HG03039 (cell line): Measurements from ENCODE around the gene HHAT.

Source experiments
- ATAC-seq: cut with Tn5 transposase; IDR thresholded peaks from one replicate; pipeline ENCODE4 v1.9.1; 2021; ENCODE audit warnings: mild to moderate bottlenecking, moderate library complexity; ENCODE audit not compliant: unreplicated experiment

Gene HHAT

DNA sequence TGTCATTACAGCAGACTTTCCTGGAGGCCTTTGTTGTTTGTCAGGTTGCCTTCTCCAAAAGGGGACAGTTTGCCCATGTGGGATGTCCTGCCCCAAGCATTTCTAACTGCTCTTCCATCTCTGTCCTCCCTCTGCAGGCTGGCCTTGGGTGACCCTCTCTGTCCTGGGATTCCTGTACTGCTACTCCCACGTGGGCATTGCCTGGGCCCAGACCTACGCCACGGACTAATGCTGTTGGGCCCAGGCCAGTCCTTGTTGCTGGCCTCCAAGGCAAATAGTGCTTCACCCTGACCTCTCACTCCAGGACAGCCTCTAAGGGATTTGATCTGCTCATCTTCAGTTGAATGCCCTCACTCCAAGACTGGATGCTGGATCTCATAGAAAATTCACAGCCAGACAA, 345.4 kb downstream of the HHAT start:
- ATAC-seq: no peak

DNA sequence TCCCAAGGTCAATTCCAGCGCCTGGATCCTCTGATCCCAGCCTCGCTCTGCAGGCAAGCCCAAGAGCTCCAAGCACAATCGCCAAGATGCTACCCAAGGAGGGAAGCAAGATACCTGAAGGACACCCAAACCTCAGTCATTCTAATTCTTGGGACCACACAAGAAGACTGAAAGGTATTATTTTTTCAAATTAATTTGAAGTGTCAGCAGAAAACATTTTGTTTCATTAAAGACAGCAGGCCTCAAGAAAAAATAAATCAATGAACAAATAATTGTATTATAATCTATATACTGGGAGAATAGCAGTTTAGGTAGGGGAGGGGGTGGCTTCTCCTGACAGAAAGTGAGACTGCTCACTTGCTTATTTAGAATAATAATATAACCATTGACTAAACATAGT, 347.8 kb downstream of the HHAT start:
- ATAC-seq: no peak

DNA sequence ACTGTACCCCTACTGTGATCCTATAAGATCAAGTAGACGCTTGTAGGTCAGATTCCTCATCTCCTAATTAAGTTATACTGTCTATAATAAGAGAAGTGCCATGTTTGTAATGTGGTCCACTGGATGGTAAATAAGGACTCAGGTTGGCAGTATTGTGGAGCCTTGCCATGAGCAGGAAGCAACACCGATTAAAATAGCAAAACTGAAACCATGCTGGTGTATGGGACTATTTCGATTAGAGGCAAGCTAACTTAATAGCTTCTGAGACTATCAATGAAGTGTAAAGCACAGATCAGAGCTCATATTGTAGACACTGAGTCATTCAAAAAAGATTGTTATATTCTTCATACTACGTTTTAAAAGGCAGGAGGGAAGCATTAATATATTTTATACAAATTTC, 348.8 kb downstream of the HHAT start:
- no peak for ATAC-seq

DNA sequence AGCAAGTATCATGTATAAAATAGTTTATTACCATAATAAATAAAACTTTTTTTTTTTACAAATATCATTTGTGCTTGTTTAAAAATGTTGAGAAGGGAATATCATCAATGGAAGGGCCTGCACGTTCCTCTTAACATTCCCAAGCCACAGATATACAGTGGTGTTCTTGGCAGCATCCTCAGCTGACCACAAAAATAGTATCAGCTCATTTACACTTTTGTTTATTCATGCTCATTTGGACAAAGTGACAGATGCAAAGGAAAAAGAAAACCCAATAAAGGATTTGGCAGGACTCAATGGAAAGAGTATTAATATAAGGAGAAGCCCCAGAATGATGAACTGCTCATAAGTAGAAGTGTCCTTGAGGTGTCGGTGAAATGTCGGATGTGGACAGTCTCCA, 349.6 kb downstream of the HHAT start:
- ATAC-seq: no peak

DNA sequence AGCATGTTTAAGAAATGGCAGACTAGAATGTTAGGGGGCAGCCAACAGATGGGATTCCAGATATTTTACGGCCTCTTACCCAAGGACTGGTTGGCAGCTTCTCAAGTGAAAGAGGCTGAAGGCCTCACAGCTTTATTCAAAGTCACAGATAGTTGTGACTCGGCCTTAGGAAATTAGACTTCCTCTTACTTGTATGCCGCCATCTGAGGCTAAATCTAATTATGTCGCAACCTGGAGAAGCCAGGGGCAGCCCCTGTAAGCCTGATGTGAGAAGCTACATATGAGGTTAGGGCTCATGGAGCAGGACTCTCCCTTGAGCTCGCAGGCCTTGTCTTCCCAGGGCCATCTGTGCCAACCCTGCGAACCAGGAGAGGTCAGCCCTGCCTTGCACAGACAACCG, 352.5 kb downstream of the HHAT start:
- ATAC-seq: no peak

DNA sequence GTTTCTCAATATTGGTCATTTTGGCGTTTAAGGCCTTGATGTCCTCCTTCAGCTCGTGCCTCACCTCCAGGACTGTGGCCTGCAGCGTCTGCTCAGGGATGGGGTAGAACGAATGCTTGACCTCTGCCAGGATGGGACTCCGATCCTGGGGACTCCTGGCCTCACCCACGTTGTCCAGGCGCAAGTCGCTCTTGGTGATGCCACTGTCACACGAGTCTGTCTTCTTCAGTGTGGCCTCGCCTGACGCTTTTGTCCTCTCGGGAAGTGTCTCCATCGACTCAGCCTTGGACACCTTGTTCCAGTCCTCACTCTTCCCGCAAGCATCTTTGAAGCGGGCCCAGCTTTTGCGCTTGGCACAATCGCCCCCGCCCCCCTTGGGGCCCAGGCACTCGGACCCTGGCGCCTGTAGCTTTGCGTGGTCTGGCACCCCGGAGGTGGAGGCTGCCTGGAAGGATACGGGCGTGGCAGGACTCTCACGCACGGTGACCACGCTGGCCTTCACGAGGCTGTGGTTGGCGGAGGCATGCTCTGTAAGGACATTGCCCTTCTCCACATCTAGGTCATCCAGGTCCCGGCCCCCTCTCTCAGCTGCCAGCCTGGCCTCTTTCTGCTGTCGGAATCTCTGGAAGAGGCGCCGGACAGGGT, 354.8 kb downstream of the HHAT start:
- no peak for ATAC-seq

DNA sequence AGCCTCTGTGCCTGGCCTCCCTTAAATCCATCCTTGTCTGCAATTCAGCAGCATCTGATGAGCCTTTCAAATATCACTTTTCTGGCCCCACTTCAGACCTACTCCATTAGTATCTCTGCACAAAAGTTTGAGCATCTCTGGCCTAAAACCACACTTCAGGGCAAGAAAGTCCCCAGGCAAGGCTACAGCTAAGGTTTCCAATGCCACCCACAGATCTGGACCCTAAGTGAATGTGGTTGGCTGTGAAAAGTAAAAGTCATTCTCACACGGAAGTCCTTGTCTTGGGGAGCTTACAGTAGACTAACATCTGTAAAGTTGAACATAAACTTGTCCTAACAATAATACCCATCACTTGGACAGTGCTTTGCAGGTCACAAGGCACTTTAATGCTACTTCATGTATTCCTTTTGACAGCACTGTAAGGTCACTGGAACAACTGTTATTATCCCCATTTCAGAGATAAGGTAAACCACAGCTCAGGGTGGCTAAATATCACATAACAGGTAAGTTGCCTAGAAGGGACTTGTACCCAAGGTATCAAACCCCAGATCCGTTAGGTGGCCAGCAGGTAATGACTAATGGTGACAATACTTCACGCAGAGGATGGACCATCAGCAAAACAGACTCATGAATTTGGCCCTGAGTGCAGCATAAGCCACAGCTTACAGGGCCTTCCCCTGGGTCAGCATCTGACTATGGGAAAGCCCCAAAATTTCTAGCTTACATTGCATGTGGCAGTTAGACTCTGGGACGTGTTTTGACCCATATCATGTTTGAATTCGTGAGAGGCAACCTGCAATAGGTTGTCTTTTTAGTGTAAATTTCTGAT, 356.0 kb downstream of the HHAT start:
- peak; percentile 88 for ATAC-seq

DNA sequence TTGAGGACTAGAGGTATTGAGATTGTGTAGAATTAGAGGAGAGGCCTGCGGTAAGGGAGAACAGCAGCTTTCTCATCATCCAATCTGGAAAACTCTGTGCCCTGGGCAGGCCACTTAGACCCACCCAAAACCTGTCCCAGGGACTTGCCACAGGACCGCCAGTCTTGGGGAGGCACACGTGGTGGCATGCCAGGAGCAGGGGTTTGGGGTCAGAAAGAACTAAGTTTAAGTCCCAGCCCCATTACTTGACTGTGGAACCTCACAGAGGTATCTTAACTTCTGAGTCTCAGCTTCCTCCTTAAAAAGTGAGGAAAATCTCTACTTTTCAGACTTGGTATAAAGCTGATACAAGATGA, 356.6 kb downstream of the HHAT start:
- no peak for ATAC-seq

DNA sequence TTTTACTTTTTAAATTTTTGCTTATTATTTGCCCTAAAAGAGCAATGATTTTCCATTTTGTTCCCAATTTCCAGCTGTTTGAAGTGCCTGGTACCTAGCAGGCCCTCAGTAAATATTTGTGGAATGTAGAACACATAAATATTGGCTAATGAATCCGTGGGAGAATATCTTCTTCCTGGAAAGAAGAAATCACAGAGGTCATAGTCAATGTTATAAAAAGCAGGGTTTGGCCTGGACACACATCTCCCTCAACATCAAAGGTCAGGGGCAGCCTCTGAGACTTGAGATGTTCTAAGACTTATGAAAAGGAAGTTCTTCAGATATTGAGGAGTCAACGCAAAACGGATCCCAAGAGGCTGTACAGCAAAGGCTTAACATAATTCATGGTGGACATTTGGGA, 358.1 kb downstream of the HHAT start:
- no peak for ATAC-seq

DNA sequence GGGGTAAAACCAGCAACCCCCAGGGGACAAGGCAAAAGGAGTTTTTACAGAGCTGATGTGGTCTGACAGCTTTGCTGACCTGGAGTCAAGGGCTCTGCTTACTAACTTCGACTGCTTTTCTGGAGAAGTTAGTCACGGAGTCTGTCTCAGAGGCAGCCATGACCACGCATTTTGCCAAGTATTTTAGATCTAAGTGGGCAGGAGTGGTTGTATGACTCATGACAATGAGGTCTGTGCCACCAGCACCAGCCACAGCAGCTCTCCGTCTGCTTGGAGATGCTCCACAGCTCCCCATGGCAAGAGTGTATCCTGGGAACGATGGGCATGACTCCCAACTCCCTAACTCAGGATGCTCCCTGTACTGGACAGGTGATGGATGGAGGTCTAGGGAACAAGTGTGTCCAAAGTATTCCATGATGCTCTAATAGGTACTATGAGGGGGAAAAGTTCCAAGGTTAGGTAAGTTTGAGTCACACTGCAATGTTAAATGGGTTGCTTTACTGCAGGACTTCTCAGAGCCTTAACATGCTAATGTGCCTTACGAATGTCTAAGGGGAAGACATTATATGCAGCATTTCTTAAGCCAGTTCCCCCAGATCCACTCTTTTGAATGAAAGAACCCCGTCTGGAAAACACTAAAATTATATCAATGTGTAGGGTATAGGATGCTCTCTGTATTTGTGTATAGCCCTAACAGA, 359.0 kb downstream of the HHAT start:
- ATAC-seq: no peak

DNA sequence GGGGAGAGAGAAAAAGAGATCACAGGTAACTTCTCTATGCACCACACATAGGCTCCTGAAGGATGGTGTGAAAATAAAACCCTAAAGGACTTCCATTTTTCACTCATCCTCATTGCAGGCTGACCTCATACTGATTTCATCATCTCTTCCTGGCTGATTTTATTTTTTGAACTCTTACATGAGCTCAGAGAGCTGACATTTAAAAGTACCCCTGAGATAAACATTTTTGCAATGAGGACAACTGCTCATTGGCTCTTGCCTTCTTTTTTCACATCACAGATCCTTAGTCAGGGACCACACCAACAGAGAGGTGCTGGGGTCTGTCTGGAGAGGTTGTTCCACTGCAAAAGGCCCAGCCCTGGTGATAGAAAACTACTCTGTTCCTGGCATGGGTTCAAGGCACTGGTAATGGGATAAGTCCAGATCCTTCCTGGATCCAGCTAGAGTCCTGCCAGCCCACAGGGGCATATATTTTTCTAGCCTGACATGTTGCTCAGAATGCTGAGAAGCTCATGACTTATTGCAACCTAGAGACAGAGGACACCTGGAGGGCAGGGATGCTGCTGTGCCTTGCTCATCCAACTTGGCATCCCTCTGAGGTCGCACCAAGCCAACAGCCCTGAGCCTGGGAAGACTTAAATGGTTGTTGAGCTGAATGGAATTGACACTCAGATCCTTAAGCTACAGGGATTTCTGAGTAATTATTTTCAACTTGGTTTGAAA, 360.0 kb downstream of the HHAT start:
- no peak for ATAC-seq

DNA sequence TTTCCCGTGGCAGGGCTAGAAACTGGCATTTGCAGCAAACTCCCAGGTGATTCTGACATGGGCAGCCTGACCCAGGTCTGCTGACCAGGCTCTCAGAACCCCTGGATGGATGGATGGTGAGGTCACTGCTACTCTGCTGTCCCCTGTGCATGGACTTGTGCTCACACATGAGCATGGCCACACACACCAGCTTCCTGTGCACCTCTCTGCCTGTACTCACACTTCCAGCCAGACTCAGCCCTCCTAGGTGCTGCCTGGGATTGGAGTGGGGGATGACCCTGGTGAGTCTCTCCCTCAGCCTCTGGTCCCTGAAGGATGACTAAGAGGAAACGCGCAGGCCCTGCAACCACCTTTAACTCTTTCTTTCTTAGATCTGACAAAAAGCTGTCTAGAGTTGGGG, 361.1 kb downstream of the HHAT start:
- no peak for ATAC-seq

DNA sequence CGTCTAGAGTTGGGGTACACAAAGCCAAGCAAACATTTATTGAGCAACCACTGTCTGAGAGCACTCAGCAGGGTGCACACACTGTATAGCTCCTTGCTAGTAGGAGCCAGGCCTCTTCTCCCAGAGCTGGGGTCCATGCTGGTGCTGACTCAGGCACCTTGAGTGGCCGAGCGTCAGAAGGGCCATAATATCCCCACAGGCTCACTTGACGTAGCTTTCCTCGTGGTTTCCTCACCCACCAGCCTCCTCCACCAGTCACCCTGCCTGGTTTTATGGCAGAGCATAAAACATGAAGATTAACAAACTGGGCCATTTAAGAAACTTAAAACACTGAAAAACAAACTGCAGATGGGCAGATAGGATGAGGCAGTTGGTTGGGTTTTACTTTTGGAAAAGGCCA, 361.5 kb downstream of the HHAT start:
- no peak for ATAC-seq

DNA sequence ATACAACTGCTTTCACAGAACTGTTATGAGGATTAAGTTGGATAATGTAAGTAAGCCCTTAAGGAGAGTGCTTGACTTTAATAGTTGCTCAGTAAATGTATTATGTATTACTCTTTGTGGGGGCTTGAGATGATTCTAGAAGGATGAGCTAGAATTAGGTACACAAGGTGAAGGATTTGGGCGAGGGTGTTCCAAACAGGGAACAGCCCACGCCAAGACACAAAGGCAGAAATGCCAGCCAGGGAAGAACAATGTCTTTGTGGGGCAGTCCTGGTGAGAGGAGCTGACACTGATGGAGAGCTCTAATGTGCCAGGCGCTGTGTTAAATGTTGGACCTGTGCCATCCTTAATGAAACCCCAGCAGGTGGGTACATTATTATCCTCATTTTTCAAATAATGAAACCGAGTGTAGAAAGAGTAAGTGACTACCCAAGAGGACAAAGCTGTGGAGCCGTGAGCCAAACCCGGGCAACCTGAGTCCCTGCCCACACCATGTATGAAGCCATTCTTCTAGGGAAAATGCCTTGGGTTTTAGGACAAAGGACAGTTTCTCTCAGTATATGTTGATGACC, 362.4 kb downstream of the HHAT start:
- no peak for ATAC-seq

DNA sequence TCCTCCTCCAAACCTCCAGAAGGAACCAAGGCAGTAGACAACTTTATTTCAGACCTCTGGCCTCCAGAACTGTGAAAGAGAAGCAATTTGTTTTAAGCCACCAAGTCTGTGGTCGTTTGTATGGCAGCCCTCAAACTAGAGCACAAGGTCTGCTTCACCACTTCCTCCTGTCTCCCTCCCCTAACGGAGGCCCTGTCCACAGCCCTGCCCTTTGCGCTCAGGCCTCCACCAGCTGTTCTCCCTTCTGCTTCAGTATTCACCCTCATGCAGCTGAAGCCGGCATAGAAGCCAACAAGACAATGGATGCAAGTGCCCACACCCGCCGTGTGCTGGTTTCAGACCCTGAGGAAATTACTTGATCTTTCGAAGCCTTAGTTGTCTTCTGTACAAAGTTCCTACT, 364.1 kb downstream of the HHAT start:
- no peak for ATAC-seq

DNA sequence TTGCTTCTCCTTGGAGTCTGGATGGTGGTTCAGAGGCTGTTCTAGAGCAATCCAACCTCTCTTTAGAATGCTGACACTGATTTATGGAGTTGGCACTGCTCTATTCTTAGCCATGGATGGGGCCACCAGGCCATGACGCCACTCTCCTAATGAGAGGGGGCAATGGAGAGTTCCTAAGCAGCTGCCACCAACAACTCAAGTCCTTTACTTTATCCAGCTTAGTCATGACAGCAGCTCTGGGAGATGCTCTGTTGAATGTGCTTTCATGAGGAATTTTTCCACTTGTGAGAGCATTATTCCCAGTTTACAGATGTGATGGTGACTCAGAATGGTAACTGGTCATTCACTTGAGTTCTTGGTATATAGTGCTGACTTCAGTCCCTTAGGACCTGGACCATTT, 366.3 kb downstream of the HHAT start:
- no peak for ATAC-seq

DNA sequence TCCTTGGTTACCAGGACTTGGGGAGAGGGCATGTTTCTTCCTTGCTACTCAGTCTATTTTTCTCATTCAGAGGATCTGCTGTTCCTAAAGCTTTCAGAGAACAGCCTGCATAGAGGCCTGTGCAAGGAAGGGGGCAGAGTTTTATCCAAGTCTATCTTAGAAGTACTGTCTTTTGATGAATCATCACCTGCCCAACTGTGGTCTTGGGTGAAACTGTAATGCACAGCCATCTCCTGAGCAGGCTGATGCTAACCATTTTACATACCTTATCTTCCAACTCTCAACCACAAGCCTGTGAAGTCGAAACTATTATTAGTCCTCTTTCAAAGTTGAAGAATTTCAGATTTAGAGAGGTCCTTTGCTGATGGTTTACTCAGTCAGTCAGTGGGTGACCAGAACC, 368.0 kb downstream of the HHAT start:
- peak; percentile 95 for ATAC-seq

DNA sequence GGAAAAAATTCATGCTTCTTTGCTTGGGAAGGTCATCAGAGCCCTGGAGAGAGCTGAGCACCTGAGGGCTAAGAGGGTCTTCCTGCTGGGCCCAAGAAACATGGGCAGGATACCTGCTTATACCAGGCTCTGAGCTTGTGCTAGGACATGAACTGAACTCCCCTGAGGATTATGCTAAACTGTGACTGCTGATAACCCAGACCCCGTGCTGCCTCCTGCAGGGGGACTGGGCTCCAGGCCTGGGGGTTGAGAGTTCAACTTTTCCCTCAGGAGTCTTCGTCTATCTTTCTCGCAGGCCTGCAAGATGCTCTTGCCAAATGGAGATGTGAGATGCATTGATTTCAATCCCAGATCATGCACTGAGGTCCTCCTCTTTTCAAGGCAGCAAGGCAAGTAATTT, 368.5 kb downstream of the HHAT start:
- no peak for ATAC-seq

DNA sequence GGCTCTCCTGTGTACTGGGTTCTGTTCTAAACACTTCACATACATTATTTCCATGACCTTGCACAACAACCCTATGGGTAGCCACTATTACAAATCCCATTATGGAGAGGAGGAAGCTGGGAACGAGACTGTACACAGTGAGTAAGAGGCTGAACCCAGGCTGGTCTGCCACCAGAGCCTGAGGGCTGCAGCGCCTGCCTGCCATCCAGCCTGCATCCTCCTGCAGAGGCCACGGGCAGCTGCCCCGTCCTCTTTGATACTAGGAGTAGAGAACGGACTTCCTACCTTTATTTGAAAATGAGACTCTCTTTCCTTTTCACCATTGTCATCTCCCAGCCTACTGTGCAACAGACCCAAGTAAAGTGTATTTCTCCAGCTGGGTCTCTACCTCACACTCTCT, 370.0 kb downstream of the HHAT start:
- no peak for ATAC-seq

DNA sequence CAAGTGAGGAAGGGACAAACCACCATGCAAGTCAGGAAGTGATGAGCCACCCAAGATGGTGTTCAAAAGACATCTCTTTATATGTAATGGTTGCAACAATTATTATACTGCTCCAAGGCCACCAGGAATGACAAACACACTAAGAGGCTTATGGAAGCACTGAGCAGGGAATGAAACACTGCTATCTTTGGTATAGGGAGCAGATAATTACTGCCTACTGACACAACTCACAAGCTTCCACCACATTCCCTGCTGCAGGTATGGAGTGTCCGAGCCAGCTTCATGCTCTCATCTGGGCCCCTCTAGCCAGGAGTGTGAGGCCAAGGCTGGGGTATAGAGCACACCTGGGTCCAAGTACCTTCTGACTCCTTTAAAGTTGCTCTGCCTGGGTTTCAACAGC, 371.4 kb downstream of the HHAT start:
- no peak for ATAC-seq

DNA sequence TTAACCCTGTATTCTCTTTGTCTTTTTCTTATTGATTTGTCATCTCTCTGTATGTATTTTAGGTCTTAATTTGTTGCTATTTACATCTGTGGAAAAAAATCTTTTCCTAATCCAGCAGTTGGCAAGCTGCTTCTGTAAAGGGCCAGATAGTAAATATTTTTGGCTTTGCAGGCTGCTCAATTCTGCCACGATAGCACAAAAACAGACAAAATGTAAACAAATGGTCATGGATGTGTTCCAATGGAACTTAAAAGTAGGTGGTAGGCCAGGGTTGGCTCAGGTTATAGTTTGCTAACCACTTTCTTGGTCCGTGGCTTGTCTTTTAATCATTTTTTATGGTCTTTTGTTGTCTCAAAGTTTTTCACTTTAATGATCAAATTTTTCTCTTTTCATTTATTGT, 371.8 kb downstream of the HHAT start:
- no peak for ATAC-seq
